HG02943 (cell line): ENCODE results near the gene WDFY1.

Source experiments
- ATAC-seq: cut with Tn5 transposase; IDR thresholded peaks from one replicate; pipeline ENCODE4 v1.9.1; 2021; ENCODE audit warnings: mild to moderate bottlenecking, low read depth, moderate library complexity; ENCODE audit not compliant: unreplicated experiment

WDFY1 gene

DNA sequence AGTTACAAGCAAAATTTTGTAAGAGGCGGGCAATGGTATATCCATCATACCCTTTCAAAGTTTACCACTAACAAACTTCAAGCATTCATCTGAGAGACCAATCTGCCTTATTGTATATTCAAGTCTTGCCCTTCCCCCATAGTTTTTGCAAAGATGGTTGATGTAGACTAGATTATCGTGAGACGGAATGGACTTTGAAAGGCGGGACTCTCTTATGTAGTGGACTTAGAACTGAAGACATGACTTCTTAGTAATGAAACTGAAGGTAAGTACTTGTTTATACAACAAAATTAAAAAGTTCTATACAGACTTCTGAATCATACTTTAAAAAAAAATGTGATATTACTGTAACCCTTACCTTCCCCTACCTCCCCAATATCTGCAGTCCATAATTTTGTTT, 118.1 kb downstream of the WDFY1 start:
- ATAC-seq, result no peak
